Activated naive CD8-positive, alpha-beta T cell (primary cell): ENCODE results near the gene NME7.
"Not testable (repeated sequence)": the region's sequence is repeated elsewhere in the genome, so short reads cannot be mapped to it uniquely, and the experiment has no call there.

Source experiments
- H3K27ac Mint-ChIP-seq: one replicate; pipeline ENCODE4 v1.8.0; 2021; ENCODE audit warnings: mixed read lengths
- H3K27me3 Mint-ChIP-seq: one replicate; pipeline ENCODE4 v1.8.0; 2021; ENCODE audit warnings: mixed read lengths
- H3K36me3 Mint-ChIP-seq: one replicate; pipeline ENCODE4 v1.8.0; 2021; ENCODE audit warnings: mixed read lengths
- H3K4me1 Mint-ChIP-seq: one replicate; pipeline ENCODE4 v1.8.0; 2021; ENCODE audit warnings: low read depth, mixed read lengths
- H3K4me3 Mint-ChIP-seq: one replicate; pipeline ENCODE4 v1.8.0; 2021; ENCODE audit warnings: mild to moderate bottlenecking, mixed read lengths
- H3K9me3 Mint-ChIP-seq: one replicate; pipeline ENCODE4 v1.8.0; 2021; ENCODE audit warnings: low read depth, mixed read lengths

Gene NME7

GRCh38 chr1:169298441-169298840, 69.2 kb downstream of the NME7 start:
- H3K4me3 Mint-ChIP-seq: no peak overlapping the region
- no peaks in the 10 kb centered on the region for H3K27me3 Mint-ChIP-seq
- H3K9me3 Mint-ChIP-seq: no peaks in the 10 kb centered on the region
- peaks cover 34% of the 10 kb centered on the region for H3K36me3 Mint-ChIP-seq
- peaks cover 7% of the 10 kb centered on the region for H3K4me1 Mint-ChIP-seq
- no peak overlapping the region for H3K27ac Mint-ChIP-seq

- H3K4me1 Mint-ChIP-seq: peaks cover 7% of the 10 kb centered on the region
- no peaks in the 10 kb centered on the region for H3K27me3 Mint-ChIP-seq
- peaks cover 37% of the 10 kb centered on the region for H3K36me3 Mint-ChIP-seq
- H3K4me3 Mint-ChIP-seq: no peak overlapping the region
- no peak overlapping the region for H3K27ac Mint-ChIP-seq
- H3K9me3 Mint-ChIP-seq: no peaks in the 10 kb centered on the region
Measured at GRCh38 chr1:169295846-169296245, 71.8 kb downstream of the NME7 start.

- Mint-ChIP-seq H3K4me1 (peaks cover 7% of the 10 kb centered on the region), H3K4me3 (no peak overlapping the region), H3K9me3 (no peaks in the 10 kb centered on the region), H3K36me3 (peaks cover 40% of the 10 kb centered on the region), H3K27ac (no peak overlapping the region), H3K27me3 (no peaks in the 10 kb centered on the region)
Measured at GRCh38 chr1:169295425-169295824, 72.2 kb downstream of the NME7 start.

GRCh38 chr1:169289016-169289415, 78.6 kb downstream of the NME7 start:
- H3K9me3 Mint-ChIP-seq: peaks cover 7% of the 10 kb centered on the region
- H3K4me1 Mint-ChIP-seq: no peaks in the 10 kb centered on the region
- H3K36me3 Mint-ChIP-seq: peaks cover 45% of the 10 kb centered on the region
- no peaks in the 10 kb centered on the region for H3K27me3 Mint-ChIP-seq
- no peak overlapping the region for H3K27ac Mint-ChIP-seq
- no peak overlapping the region for H3K4me3 Mint-ChIP-seq

GRCh38 chr1:169288011-169288414, 79.6 kb downstream of the NME7 start:
- Mint-ChIP-seq H3K9me3 (peaks cover 10% of the 10 kb centered on the region), H3K4me1 (no peaks in the 10 kb centered on the region), H3K4me3 (no peak overlapping the region), H3K27me3 (no peaks in the 10 kb centered on the region), H3K36me3 (peaks cover 46% of the 10 kb centered on the region), H3K27ac (no peak overlapping the region)

GRCh38 chr1:169287280-169287679, 80.3 kb downstream of the NME7 start:
- Mint-ChIP-seq H3K36me3 (peaks cover 46% of the 10 kb centered on the region), H3K9me3 (peaks cover 15% of the 10 kb centered on the region)

GRCh38 chr1:169281562-169281961, 86.0 kb downstream of the NME7 start:
- H3K27me3 Mint-ChIP-seq, H3K4me3 Mint-ChIP-seq, H3K4me1 Mint-ChIP-seq, H3K27ac Mint-ChIP-seq: not testable (repeated sequence)
- Mint-ChIP-seq H3K36me3 (peaks cover 35% of the 10 kb centered on the region), H3K9me3 (peaks cover 19% of the 10 kb centered on the region)

More at GRCh38 chr1:169287280-169287679, 80.3 kb downstream of the NME7 start:
- Mint-ChIP-seq H3K27ac (no peak overlapping the region), H3K27me3 (no peaks in the 10 kb centered on the region), H3K4me3 (no peak overlapping the region), H3K4me1 (no peaks in the 10 kb centered on the region)

GRCh38 chr1:169271098-169271497, 96.5 kb downstream of the NME7 start:
- Mint-ChIP-seq H3K9me3 (no peaks in the 10 kb centered on the region), H3K27me3 (no peaks in the 10 kb centered on the region), H3K4me1 (no peaks in the 10 kb centered on the region), H3K36me3 (peaks cover 4% of the 10 kb centered on the region), H3K4me3 (no peak overlapping the region), H3K27ac (no peak overlapping the region)

GRCh38 chr1:169266133-169266532, 101.5 kb downstream of the NME7 start:
- no peaks in the 10 kb centered on the region for H3K27me3 Mint-ChIP-seq
- peaks cover 10% of the 10 kb centered on the region for H3K9me3 Mint-ChIP-seq
- no peaks in the 10 kb centered on the region for H3K4me1 Mint-ChIP-seq
- H3K27ac Mint-ChIP-seq: no peak overlapping the region
- peaks cover 32% of the 10 kb centered on the region for H3K36me3 Mint-ChIP-seq
- H3K4me3 Mint-ChIP-seq: no peak overlapping the region

GRCh38 chr1:169263059-169263458, 104.5 kb downstream of the NME7 start:
- Mint-ChIP-seq H3K36me3 (peaks cover 34% of the 10 kb centered on the region), H3K4me3 (no peak overlapping the region), H3K4me1 (no peaks in the 10 kb centered on the region), H3K27ac (no peak overlapping the region), H3K9me3 (peaks cover 10% of the 10 kb centered on the region), H3K27me3 (no peaks in the 10 kb centered on the region)

- Mint-ChIP-seq H3K27ac (no peak overlapping the region), H3K4me3 (no peak overlapping the region), H3K4me1 (no peaks in the 10 kb centered on the region), H3K36me3 (peaks cover 30% of the 10 kb centered on the region), H3K27me3 (no peaks in the 10 kb centered on the region), H3K9me3 (peaks cover 10% of the 10 kb centered on the region)
Measured at GRCh38 chr1:169261884-169262283, 105.7 kb downstream of the NME7 start.

- H3K27ac Mint-ChIP-seq: no peak overlapping the region
- no peak overlapping the region for H3K4me3 Mint-ChIP-seq
- H3K36me3 Mint-ChIP-seq: peaks cover 28% of the 10 kb centered on the region
- H3K4me1 Mint-ChIP-seq: no peaks in the 10 kb centered on the region
- peaks cover 10% of the 10 kb centered on the region for H3K9me3 Mint-ChIP-seq
- H3K27me3 Mint-ChIP-seq: no peaks in the 10 kb centered on the region
Measured at GRCh38 chr1:169260478-169261151, 107.0 kb downstream of the NME7 start.

GRCh38 chr1:169259816-169260215, 107.8 kb downstream of the NME7 start:
- Mint-ChIP-seq H3K36me3 (peaks cover 22% of the 10 kb centered on the region), H3K9me3 (peaks cover 4% of the 10 kb centered on the region), H3K4me3 (no peak overlapping the region), H3K27ac (no peak overlapping the region), H3K4me1 (no peaks in the 10 kb centered on the region), H3K27me3 (no peaks in the 10 kb centered on the region)

- H3K4me1 Mint-ChIP-seq: no peaks in the 10 kb centered on the region
- peaks cover 2% of the 10 kb centered on the region for H3K36me3 Mint-ChIP-seq
- no peak overlapping the region for H3K27ac Mint-ChIP-seq
- H3K27me3 Mint-ChIP-seq: no peaks in the 10 kb centered on the region
- H3K4me3 Mint-ChIP-seq: no peak overlapping the region
- H3K9me3 Mint-ChIP-seq: no peaks in the 10 kb centered on the region
Measured at GRCh38 chr1:169250795-169251194, 116.8 kb downstream of the NME7 start.

- Mint-ChIP-seq H3K4me1 (no peaks in the 10 kb centered on the region), H3K9me3 (no peaks in the 10 kb centered on the region), H3K4me3 (no peak overlapping the region), H3K36me3 (peaks cover 2% of the 10 kb centered on the region), H3K27ac (no peak overlapping the region), H3K27me3 (no peaks in the 10 kb centered on the region)
Measured at GRCh38 chr1:169250022-169250421, 117.6 kb downstream of the NME7 start.

- Mint-ChIP-seq H3K9me3 (no peaks in the 10 kb centered on the region), H3K36me3 (peaks cover 2% of the 10 kb centered on the region), H3K27ac (no peak overlapping the region), H3K4me1 (no peaks in the 10 kb centered on the region), H3K27me3 (no peaks in the 10 kb centered on the region), H3K4me3 (no peak overlapping the region)
Measured at GRCh38 chr1:169249611-169250010, 118.0 kb downstream of the NME7 start.
